Measurements from ENCODE around the gene TRPV4.

TRPV4 gene

DNA sequence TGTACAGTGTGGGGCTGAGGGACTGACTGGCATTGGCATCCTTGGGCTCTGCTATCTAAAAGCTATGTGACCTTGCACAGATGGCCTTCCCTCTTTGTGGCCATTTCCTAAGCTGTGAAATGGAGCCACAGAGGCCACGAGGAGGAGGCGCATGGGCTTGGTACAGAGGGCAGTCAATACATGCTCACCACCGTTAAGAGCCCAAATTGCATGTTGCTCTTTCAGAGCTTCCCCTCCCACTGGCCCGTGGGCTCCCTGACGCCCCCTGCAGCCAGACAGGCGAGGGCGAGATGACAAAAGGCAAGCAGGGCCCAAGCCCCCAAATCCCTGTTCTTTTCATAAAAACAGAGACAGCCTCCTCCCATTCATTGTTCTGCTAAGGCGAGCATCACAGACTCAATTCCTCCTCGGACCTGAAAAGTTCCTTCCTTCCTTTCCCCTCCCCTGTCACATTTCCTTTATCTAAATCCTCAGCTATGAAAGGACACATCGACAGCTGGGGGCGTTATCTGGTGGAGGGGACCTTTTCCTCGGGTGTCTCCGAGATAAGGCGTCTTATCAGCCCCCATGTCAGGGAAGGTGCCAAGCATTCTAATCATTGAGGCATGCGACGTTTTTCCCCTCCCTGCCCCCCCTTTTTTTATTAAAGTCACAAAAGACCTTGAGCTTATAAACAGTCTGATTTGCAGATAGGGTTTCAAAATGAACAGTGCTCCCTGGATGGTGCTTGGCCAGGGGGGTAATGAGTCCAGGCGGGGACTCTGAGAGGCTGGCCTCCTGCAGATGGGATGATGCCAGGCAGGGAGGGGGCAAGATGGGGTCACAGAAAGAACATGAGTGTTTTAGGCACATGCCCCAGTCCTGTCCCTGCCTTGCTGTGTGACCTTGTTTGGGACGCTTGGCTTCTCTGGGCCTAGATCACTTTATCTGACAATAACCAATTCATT is 93.2 kb downstream of the TRPV4 start:
- no peak for DNase-seq (ENCODE audit: low read depth)

DNA sequence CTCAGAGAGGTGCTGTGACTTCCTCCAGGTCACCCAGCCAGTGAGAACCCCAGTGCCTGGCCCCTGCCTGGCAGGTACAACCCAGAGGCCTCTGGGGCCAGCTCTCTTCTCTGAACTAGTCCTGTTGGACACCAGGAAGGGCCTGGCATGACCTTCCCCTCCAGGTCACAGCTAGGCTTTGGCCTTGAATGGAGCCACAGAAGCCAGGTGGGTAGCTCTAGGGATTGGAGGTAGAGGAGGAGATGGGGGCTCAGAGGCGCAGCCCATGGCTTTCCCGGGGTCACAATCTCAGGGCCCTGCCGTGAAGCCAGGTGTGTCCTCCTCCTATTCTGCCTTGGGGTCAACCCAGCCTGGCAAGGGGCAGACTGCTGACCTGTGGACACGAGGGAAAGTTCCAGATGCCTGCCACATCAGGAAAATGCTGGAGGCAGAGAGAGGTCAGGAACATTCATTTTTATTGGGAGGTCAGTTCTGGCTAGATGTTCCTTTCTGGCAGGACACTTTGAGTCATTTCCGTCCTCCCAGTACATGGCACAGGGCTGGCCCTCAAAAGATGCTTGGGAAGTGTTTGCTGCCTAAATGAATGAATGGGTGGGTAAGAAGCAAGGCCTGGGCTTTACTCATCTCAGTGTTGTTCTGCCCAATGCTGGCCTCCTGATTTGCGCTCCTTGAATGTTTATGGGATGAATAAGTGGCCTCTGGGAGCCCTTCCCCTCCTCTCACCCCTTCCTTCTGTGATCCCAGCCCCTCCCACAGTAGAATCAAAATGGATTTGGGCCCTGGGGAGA is 94.1 kb downstream of the TRPV4 start:
- DNase-seq (ENCODE audit: low read depth): peak; percentile 67

DNA sequence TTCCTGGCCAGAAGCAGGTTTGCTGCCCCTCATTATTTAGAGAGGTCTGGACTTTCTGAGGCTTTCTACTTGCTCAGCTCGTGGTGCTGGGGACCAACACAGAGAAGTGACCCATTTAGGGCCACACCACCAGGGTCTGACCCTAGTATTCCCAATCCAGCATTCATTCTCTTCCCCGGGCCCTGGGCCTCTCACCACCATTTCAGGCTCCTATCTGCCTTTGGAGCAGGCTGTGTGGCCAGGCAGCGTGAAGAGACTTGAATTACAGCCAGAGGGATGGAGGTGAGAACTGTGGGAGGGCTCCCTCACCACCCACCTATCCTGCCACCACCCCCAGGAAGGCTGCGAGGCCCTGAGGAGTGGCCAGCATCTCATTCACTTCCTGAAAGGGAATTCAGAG is 95.0 kb downstream of the TRPV4 start:
- DNase-seq (ENCODE audit: low read depth): no peak

DNA sequence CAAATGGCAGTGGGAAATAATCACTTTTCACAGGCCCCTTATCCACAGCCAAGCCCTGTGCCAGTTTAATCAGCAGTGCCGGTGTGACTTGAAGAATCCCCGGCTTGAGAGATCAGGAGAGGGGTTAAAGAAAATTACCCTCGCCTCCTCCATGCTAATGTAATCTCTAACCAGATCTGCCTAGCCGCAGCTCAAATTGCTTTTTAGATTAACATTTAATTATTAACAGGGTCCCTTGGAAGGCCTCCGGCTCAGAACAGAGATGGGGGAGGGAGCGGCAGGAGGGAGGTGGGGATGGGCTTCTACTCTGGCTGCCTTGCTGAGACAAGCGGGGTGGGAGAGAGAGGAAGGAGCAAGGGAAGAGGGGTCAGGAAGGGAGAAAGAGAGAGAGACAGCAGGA is 95.6 kb downstream of the TRPV4 start:
- no peak for DNase-seq (ENCODE audit: low read depth)

DNA sequence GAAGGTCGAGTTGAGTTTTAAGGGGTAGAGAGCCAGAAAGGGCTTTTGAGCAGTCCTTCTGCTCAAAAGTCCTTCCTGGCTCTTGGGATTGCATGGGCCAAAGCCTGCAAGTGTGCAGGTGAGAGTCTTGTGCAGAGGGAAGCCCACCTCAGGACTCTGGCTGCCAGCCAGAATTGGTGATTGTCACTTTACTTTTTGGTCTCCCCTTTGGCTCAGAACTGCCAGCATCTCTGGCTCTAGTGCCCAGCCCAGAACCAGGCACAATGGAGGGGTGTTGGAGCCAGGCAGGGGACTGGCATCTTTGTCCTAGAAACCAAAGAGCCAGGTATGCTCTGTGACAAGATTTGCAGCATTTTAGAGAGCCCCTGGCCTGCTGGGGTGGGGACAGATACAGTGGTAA is 96.1 kb downstream of the TRPV4 start:
- no peak for DNase-seq (ENCODE audit: low read depth)

DNA sequence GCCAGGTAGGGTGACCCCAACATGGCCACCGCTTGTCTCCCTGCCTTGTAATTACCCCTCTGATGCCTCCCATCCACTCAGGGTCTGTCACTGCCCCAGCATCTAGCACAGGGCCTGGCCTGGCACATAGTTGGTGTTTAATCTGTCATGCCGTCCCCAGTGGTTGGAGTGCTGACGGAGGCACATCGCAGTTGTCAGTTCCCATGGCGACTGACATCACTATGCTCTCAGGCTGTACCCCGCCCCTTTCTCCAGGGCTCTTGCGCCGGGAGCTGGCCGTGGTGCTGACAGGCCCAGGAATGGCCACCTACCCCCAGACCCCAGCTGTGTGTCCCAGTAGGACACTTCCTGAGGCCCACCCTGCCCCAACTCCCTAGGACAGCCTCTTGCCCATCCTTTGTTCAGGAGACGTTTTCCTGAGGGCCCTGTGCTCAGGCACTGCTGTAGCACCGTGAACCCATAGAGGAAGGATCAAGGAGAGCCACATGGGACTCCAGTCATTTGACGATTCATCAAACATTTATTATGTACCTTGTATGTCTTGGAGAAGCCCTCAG is 96.6 kb downstream of the TRPV4 start:
- DNase-seq (ENCODE audit: low read depth): peak; percentile 71

DNA sequence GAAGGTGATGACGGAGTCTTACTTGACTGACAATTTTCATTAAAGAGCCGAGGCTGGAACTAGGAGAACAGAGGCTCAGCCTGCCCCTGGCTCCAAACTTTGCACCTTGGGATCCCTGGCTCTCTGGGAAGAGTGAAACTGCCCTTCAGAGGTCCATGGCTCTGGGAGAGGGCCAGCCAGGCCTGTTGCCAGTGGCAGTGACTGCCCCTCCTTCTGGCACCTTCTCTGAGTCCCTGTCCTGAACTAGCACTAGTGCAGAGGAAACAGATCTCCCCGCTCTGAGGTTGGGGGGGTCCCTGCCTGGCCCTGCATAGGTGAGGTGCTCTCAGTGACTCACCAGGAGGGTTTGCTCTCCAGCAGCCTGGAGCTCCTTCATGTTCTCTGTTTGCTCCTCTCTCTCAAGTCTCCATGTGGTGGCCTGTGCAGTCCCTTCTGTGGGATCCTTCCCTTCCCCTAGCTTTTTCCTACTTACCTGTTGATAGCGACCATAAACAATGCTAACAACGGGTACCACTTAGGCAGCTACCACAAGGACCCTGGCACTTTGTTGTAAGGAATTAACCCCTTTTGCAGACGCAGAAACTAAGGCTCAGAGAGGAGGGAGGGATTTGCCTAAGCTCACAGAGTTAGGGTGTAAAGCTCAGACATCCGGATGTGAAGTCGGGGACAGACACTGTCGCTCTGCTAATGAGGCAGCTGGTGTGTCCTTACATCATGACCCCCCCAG is 97.2 kb downstream of the TRPV4 start:
- DNase-seq (ENCODE audit: low read depth): no peak

DNA sequence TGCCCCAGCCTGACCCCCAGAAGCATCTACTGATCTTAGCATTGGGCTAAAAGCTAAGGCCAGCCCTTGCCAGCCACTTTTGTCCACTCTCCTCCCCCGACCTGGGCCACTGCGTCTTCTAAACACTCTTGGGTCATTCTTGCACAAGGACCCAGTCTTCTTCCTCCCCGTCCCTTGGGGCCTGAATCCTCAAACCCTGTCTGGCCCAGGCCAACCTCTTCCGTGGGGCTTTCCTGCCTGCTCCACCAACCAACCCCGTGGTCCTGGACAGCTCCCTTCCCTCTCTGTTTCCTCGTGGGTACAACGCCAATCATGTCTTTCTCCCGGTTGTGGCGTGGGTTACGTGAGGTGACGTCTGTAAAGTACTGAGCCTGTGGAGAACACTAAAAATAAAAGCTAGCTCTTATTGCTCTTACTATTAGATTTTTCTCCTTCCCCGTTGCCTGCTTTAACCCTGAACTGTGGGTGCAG is 98.1 kb downstream of the TRPV4 start:
- DNase-seq (ENCODE audit: low read depth): no peak

DNA sequence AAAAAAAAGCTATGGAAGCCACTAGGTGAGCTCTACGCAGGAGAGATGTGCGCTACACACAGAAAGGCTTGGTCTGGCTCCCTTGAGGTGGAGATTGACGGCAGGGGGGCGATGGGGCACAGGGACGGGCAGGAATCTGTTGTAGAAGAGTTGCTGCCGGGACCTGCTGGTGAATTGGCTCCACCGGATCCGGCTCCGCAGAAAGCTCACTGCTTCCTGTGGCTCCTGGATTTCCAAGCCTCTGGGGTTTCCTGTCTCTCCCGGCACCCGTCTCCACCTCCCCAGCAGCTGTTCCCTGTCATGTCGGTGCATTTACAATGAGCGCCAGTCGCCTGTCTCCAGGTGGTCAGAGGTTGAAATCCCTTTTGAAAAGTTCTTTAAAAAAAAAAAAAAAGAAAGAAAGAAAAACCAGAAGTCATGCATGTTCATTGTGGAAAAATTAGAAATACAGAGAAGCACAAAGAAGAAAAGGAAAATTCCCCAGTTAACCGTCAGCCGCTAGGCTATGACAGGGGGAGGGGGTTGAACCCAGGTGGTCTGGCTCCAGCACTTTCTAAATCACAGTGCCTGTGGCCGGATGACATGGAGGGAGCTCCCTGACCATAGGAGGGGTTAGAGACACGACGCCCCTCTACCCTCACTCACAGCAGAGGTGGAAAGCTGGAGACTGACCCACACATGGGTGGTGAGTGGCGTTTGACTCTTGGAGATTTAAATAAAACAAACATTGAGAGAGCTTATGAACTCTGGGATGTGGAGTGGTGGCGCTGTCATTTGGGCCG is 98.8 kb downstream of the TRPV4 start:
- no peak for DNase-seq (ENCODE audit: low read depth)
